K562 (cell line): ENCODE data around the gene ALB. TPM values are rescaled to one million over a fixed set of nuclear protein-coding genes. Genes with fewer than 3 reads are reported as not detected.

Experiments
- ATAC-seq: fragments of 200-7000 bp; cut with Tn5 transposase; 3 replicates; pipeline ENCODE4 v1.9.1; 2020; ENCODE audit warnings: moderate library complexity
- BruUV-seq: library from RNA; stranded (reverse); fragments of 400-500 nt; replicated peaks from 2 replicates; lab custom pipeline; 2021; lab: Mats Ljungman, UMichigan
- CTCF ChIA-PET: fragments of 300-600 bp; formaldehyde crosslinking; extraction: SDS; loops from one replicate; lab custom pipeline; 2021; ENCODE audit warnings: low intra/inter-chr PET ratio; lab: Yijun Ruan, JAX
- POLR2A ChIA-PET: fragments of 300-600, 350-650 bp; sonication (Branson Sonifier 250); formaldehyde crosslinking; extraction: SDS; loops from one replicate; lab custom pipeline; 2021; ENCODE audit warnings: antibody characterized with exemption, inconsistent platforms; lab: Yijun Ruan, JAX
- DNase-seq, 4 experiments: peaks; one replicate each; pipeline versions ENCODE4 v3.0.0 to v3.0.0-alpha.2; 2011 to 2018; ENCODE audit warnings: low spot score in 3 of 4, mixed read lengths in 3 of 4; ENCODE audit errors: extremely low read depth in 1 of 4
- FAIRE-seq: peaks from 2 replicates; lab custom pipeline; 2011; peaks lifted over from hg19 to GRCh38; lab: Jason Lieb, UNC
- H2AFZ ChIP-seq: 2 replicates; pipeline ENCODE4 v1.6.0; 2011; ENCODE audit warnings: low read depth, low read length, control low read depth, inconsistent platforms
- H3K27ac ChIP-seq: fragments of 200-600 bp; 3 replicates; pipeline ENCODE4 v1.8.0; 2011; ENCODE audit warnings: low read depth, mild to moderate bottlenecking, control low read depth, inconsistent platforms, low read length, moderate library complexity, mixed read lengths; ENCODE audit errors: extremely low read depth
- H3K27me3 ChIP-seq, 2 experiments: fragments of 300-600 bp in 1 of 2; 2 replicates in 1 of 2; 3 replicates in 1 of 2; pipeline versions ENCODE4 v1.6.0 to v1.8.0; 2011; ENCODE audit warnings: inconsistent platforms in 2 of 2, low read length in 2 of 2, mild to moderate bottlenecking in 1 of 2, mixed read lengths in 1 of 2, moderate library complexity in 1 of 2; ENCODE audit not compliant: control insufficient read depth in 2 of 2, insufficient read depth in 2 of 2
- H3K36me3 ChIP-seq: fragments of 300-600 bp; 3 replicates; pipeline ENCODE4 v1.8.0; 2011; ENCODE audit warnings: mild to moderate bottlenecking, low read length, inconsistent platforms; ENCODE audit not compliant: control insufficient read depth, insufficient read depth
- H3K4me1 ChIP-seq, 2 experiments: fragments of 200-600 bp in 1 of 2; replicated peaks in 1 of 2; 2 replicates in 1 of 2; 3 replicates in 1 of 2; pipeline versions ENCODE4 v1.5.1 to v1.8.0; 2011; ENCODE audit warnings: inconsistent platforms in 2 of 2, low read length in 2 of 2, mild to moderate bottlenecking in 1 of 2, mixed read lengths in 1 of 2, moderate library complexity in 1 of 2; ENCODE audit not compliant: control insufficient read depth in 2 of 2, insufficient read depth in 2 of 2
- H3K4me2 ChIP-seq: 2 replicates; pipeline ENCODE4 v1.6.1; 2011; ENCODE audit warnings: low read length, control low read depth, inconsistent platforms, mixed read lengths; ENCODE audit not compliant: insufficient read depth
- H3K4me3 ChIP-seq: fragments of 200-600 bp; sonication (generic), shearing (Covaris generic); 2 replicates; pipeline ENCODE4 v1.5.1; 2016; ENCODE audit warnings: control low read depth, inconsistent platforms
- H3K79me2 ChIP-seq: fragments of 200-600 bp; 3 replicates; pipeline ENCODE4 v1.8.0; 2011; ENCODE audit warnings: low read length, inconsistent platforms; ENCODE audit not compliant: control insufficient read depth, insufficient read depth
- H3K9ac ChIP-seq, 2 experiments: 2 replicates each; pipeline versions ENCODE4 v1.6.0 to v1.6.1; 2011; ENCODE audit warnings: low read depth in 2 of 2, low read length in 2 of 2, control low read depth in 1 of 2, inconsistent platforms in 1 of 2, mild to moderate bottlenecking in 1 of 2, mixed read lengths in 1 of 2; ENCODE audit not compliant: insufficient read depth in 1 of 2
- H3K9me1 ChIP-seq: one replicate; pipeline ENCODE4 v1.6.0; 2011; ENCODE audit warnings: inconsistent platforms, mild to moderate bottlenecking, low read length, moderate library complexity; ENCODE audit not compliant: control insufficient read depth, insufficient read depth
- H3K9me3 ChIP-seq: replicated peaks from 2 replicates; pipeline ENCODE4 v1.5.1; 2011; ENCODE audit warnings: low read depth, low read length, inconsistent platforms; ENCODE audit not compliant: control insufficient read depth, insufficient read depth
- H4K20me1 ChIP-seq: replicated peaks from 2 replicates; pipeline ENCODE4 v1.6.1; 2011; ENCODE audit warnings: low read length, inconsistent platforms, mixed read lengths; ENCODE audit not compliant: control insufficient read depth, insufficient read depth
- ARID1B ChIP-seq: fragments of 450-650 bp; IDR thresholded peaks from 2 replicates; pipeline ENCODE4 v1.6.1; 2016; ENCODE audit warnings: antibody characterized with exemption, mild to moderate bottlenecking, inconsistent platforms
- CEBPB ChIP-seq: fragments of 450-650 bp; IDR thresholded peaks from 2 replicates; pipeline ENCODE4 v1.6.1; 2016; ENCODE audit warnings: missing genetic modification characterization, missing compliant biosample characterization
- GABPB2 ChIP-seq: fragments of 250-450 bp; sonication (Bioruptor Pico); conservative IDR thresholded peaks from 2 replicates; pipeline ENCODE4 v1.5.1; 2021; ENCODE audit warnings: mild to moderate bottlenecking
- HOXB6 ChIP-seq: fragments of 250-450 bp; sonication (Bioruptor Pico); IDR thresholded peaks from 2 replicates; pipeline ENCODE4 v1.5.1; 2022; ENCODE audit warnings: mild to moderate bottlenecking, borderline replicate concordance
- POLR3A ChIP-seq: IDR thresholded peaks from 2 replicates; pipeline ENCODE4 v1.6.1; 2011; ENCODE audit warnings: borderline replicate concordance, mild to moderate bottlenecking, moderate library complexity; ENCODE audit not compliant: insufficient read length, insufficient read depth; ENCODE audit errors: extremely low read depth
- SRF ChIP-seq, 2 experiments: fragments of 250-450, 450-650 bp in 1 of 2; sonication (Bioruptor Pico) in 1 of 2; sonication (generic) in 1 of 2; formaldehyde crosslinking; IDR thresholded peaks; 2 replicates each; pipeline versions ENCODE4 v1.5.0 to v1.5.1; 2020 to 2022; ENCODE audit warnings: mild to moderate bottlenecking in 1 of 2, missing genetic modification reagents in 1 of 2
- ZKSCAN8 ChIP-seq: fragments of 200-800 bp; sonication (Bioruptor generic); IDR thresholded peaks from 2 replicates; pipeline ENCODE4 v1.6.1; 2016; ENCODE audit warnings: missing genetic modification characterization, missing compliant biosample characterization
- WGBS: fragments of 100-300 bp; shearing (Covaris generic); methylation state at CpG from one replicate; pipeline ENCODE4 v1.1.6; 2016; ENCODE audit warnings: low coverage, mixed read lengths; ENCODE audit not compliant: insufficient coverage; ENCODE audit errors: missing lambda C conversion rate; 5-methylcytosine and 5-hydroxymethylcytosine counted together
- in situ Hi-C: fragments of 300-500 bp; cut with MboI; formaldehyde crosslinking; loops from 4 replicates; pipeline ENCODE4 v1.15.0; 2018; ENCODE audit warnings: inconsistent platforms, mixed read lengths
- intact Hi-C: fragments of 100-400 bp; cut with micrococcal nuclease; formaldehyde crosslinking; loops from 2 replicates; pipeline ENCODE4 v1.14.2; 2022
- polyA plus RNA-seq, 8 experiments: library from polyadenylated mRNA; depleted of rRNA in 4 of 8; stranded (reverse) in 5 of 8; unstranded in 3 of 8; fragments of >200 nt; fragmentation: Nextera tagmentation in 2 of 8; fragmentation: Illumina TruSeq in 1 of 8; extraction: Ambion mirVana in 2 of 8; extraction: Trizol in 1 of 8; gene quantifications; 2 replicates each; pipeline versions ENCODE4 v1.2.1 to v1.2.3, GENCODE V29; 2011 to 2014; ENCODE audit warnings: inconsistent platforms in 1 of 8, missing spikeins in 1 of 8
- total RNA-seq, 7 experiments: library from RNA; depleted of rRNA in 6 of 7; stranded (reverse); fragments of >200 nt in 6 of 7; fragmentation: Illumina TruSeq in 2 of 7; extraction: Trizol in 2 of 7; gene quantifications; 2 replicates each; pipeline versions ENCODE4 v1.2.1 to v1.2.3, GENCODE V29; 2011 to 2021; ENCODE audit warnings: low replicate concordance in 1 of 7
- TF ChIP-seq, protein P1 (sequence below): sonication (generic); formaldehyde crosslinking; IDR thresholded peaks from 2 replicates; pipeline ENCODE4 v1.8.0; 2022; ENCODE audit warnings: missing genetic modification reagents, mild to moderate bottlenecking, borderline replicate concordance
- TF ChIP-seq, protein P2 (sequence below): fragments of 250-450 bp; sonication (Bioruptor Pico); IDR thresholded peaks from 2 replicates; pipeline ENCODE4 v1.5.0; 2021

Gene ALB
- total and polyA plus RNA-seq, 9 of the 15 experiments (the other 6 are each of a cell fraction or from before 2014, with no cell fraction given): 0.04 to 18.5 (median 0.20) TPM; not detected in 2

DNA sequence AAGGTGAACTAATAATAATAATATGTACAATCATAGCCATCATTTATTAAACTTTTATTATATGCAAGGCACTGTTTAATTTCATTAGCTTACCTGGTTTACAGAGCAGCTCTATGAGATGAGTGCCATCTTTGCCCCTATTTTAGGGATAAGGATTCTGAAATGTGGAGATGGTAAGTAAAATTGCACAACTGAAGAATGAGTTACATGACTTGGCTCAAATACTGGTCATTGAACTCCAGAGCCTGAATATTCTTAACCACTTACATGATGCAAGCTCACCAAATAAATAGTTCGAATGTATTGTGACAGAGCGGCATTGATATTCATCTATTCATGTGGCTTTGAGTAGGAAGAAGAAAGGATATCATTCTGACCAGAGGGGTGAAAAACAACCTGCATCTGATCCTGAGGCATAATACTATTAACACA, 11.7 kb downstream of the ALB start:
- Histone ChIP-seq H3K4me3 (no peak overlapping the region), H3K79me2 (no peaks in the 10 kb centered on the region), H3K9me1 (no peaks in the 10 kb centered on the region), H3K27ac (no peak overlapping the region), H3K36me3 (no peaks in the 10 kb centered on the region), H2AFZ (no peak overlapping the region), H3K27me3 (no peaks in the 10 kb centered on the region), H4K20me1 (no peaks in the 10 kb centered on the region), H3K4me1 (no peaks in the 10 kb centered on the region), H3K4me2 (no peak overlapping the region), H3K9me3 (no peaks in the 10 kb centered on the region), H3K9ac (no peak overlapping the region)
- 24% methylated on average over 2 of the region's 2 CpGs for WGBS
- in situ Hi-C loops: no loop called here
- ChIA-PET POLR2A (no interaction called here), CTCF (no interaction called here)
- DNase-seq: no peak
- no TSS peak for BruUV-seq
- TF ChIP-seq CEBPB (tag) (0 out of 2 replicates have a peak, but pooled peaks have one; percentile 8), POLR3A (no peak), ARID1B (no peak)
- intact Hi-C loops: no loop called here
- ATAC-seq: no peak
- no peak for FAIRE-seq

DNA sequence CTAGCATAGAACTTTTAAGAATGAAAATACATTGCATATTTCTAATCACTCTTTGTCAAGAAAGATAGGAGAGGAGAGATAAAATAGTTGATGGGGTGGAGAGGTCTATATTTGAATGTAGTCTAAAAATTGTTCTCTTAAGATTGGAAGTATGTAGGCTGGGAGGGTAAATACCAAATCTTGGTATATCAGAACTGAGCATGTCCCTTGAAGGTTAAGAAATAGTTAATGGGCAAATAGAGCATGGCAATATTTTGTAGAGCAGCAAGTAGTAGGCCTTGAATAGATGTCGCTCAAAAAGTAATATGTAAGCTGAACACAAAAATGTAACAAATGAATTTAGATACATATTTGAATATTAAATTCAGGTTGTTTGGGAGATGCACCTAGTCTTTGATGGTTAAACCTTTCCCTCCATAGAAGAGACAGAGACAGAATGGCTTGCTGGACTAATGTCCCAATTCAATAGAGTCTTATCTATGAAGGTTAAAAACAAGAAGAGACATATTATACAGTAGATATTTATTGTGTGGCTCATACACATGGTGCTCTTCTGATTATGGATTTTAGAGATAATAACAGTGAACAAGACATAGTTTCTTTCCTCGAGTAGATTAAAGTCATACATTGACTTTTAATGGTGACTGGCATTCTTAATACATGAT, 12.5 kb downstream of the ALB start:
- WGBS: 22% methylated on average over 2 of the region's 2 CpGs

More for the DNA sequence above, 12.5 kb downstream of the ALB start:
- H3K27me3 ChIP-seq: no peaks in the 10 kb centered on the region
- H3K4me2 ChIP-seq: no peak overlapping the region
- no peaks in the 10 kb centered on the region for H3K79me2 ChIP-seq
- ATAC-seq (no peak), DNase-seq (no peak), FAIRE-seq (no peak)
- H3K9me1 ChIP-seq: no peaks in the 10 kb centered on the region
- no peak overlapping the region for H3K9ac ChIP-seq
- TF ChIP-seq, protein P1, sequence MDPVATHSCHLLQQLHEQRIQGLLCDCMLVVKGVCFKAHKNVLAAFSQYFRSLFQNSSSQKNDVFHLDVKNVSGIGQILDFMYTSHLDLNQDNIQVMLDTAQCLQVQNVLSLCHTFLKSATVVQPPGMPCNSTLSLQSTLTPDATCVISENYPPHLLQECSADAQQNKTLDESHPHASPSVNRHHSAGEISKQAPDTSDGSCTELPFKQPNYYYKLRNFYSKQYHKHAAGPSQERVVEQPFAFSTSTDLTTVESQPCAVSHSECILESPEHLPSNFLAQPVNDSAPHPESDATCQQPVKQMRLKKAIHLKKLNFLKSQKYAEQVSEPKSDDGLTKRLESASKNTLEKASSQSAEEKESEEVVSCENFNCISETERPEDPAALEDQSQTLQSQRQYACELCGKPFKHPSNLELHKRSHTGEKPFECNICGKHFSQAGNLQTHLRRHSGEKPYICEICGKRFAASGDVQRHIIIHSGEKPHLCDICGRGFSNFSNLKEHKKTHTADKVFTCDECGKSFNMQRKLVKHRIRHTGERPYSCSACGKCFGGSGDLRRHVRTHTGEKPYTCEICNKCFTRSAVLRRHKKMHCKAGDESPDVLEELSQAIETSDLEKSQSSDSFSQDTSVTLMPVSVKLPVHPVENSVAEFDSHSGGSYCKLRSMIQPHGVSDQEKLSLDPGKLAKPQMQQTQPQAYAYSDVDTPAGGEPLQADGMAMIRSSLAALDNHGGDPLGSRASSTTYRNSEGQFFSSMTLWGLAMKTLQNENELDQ (CRISPR knock-in tag): no peak
- TF ChIP-seq SRF (CRISPR knock-in tag; IDR thresholded peaks at IDR 0.05) (no peak), HOXB6 (no peak), ZKSCAN8 (no peak), GABPB2 (CRISPR knock-in tag) (no peak)
- TF ChIP-seq, protein P2, sequence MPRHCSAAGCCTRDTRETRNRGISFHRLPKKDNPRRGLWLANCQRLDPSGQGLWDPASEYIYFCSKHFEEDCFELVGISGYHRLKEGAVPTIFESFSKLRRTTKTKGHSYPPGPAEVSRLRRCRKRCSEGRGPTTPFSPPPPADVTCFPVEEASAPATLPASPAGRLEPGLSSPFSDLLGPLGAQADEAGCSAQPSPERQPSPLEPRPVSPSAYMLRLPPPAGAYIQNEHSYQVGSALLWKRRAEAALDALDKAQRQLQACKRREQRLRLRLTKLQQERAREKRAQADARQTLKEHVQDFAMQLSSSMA (CRISPR knock-in tag): no peak
- H3K4me3 ChIP-seq: no peak overlapping the region
- CTCF ChIA-PET: no interaction called here
- BruUV-seq: no TSS peak
- intact Hi-C loops: no loop called here
- H4K20me1 ChIP-seq: no peaks in the 10 kb centered on the region
- no peak overlapping the region for H2AFZ ChIP-seq
- no peaks in the 10 kb centered on the region for H3K9me3 ChIP-seq
- POLR2A ChIA-PET: no interaction called here
- H3K27ac ChIP-seq: no peak overlapping the region
- H3K4me1 ChIP-seq: no peaks in the 10 kb centered on the region
- no peaks in the 10 kb centered on the region for H3K36me3 ChIP-seq
- in situ Hi-C loops: no loop called here
